Hepatic stellate cell (primary cell): ENCODE data around the gene HTRA1.
A peak's percentile ranks its signal among the peaks of the same experiment; 100 is the strongest.

Source experiments
- DNase-seq: peaks from one replicate; pipeline ENCODE4 v3.0.0; 2011; ENCODE audit warnings: low spot score

The HTRA1 gene

DNA sequence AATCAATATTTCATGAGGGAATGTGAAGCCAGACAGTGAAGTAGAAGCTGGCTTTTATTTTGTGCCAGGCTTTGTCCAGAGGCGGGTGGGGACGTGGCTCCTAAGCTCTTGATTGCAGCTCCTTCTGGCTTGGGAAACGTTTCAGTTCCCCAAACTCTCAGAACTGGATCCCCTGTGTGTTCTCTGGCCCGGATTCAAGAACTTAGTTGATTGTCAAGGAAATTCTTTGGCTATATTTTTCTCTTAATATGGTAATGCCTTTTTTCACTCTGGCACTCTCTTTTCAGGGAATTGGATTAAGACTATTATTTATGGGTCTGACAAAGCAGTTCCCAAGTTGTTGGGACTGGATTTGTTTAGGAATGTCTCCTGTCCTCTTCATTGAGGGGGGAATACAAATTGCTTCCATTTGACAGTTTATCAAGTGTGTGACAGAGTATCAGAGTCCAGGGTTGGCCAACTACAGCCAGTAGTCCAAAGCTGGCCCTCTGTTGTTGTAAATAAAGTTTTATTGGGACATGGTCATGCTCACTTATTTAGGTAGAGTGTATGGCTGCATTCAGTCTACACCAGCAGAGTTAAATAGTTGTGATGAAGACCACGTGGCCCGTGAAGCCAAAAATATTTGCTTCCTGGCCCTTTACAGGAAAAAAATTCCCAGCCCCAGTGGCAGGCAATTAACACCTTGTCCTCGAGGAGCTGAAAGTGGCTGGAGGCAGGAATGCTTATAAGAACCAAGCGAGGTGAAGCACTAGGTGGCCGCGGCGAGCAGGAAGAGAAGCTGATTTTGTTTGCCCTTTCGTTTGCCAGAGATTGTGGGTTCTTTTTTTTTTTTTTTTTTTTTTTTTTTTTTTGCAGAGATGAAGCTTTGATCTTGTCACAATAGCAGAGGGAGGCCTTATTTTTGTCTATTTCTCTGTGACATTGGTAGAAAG is 34.3 kb downstream of the HTRA1 start:
- no peak for DNase-seq

DNA sequence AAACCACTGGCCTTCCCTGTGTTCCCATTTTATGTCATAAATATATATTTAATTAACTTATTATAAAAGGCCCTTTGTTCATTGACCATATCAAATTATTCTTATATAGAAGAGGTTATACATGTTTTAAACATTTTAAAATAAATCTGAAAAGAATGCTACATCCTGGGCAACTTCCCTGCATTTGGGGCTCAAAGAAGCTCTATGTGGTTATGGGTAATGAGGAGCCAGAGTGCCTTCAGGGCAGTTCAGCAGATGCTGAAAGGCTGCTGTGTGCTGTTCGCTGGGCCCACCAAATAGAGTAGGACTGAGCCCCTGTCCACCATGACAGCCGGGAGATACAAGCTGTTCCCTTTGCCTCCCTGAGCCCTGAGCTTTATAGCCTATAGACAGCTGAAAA is 35.9 kb downstream of the HTRA1 start:
- DNase-seq = no peak

DNA sequence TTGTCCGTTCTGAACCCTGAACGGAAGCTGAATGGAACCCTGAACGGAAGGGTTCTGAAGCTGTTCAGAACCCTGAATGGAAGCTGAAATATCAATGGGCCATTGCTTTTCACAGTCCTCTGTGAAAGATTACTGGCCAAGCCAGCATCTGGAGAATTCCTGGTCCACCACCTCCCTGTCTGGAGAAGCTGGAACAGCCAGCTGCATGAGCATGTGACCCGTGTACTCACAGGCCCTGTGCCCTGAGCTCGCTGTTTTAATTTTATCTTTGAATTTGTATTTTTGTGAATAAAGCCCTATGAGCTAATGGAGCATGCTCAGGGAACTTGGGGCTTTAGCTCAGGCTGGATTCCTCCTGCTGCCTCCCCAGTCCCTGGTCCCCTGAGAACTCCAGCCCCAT is 37.2 kb downstream of the HTRA1 start:
- no peak for DNase-seq

DNA sequence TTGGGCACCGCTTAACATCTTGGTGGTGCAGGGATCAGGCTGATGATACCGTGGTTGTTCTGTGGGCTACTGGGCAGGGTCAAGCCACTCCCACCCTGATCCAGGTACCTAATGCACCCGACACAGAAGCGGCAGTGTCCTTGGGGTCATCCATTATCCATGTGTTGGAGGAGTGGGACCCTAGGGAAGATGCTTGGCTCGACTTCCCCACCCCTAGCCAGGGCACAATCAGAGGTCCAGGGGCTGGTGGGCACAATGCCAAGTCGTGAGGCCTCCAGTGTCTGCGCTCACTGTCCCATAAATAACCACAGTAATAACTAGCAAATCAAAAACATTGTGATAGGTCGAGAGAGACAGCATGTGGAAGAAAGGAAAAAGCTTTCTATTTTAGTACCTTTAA is 37.7 kb downstream of the HTRA1 start:
- no peak for DNase-seq

DNA sequence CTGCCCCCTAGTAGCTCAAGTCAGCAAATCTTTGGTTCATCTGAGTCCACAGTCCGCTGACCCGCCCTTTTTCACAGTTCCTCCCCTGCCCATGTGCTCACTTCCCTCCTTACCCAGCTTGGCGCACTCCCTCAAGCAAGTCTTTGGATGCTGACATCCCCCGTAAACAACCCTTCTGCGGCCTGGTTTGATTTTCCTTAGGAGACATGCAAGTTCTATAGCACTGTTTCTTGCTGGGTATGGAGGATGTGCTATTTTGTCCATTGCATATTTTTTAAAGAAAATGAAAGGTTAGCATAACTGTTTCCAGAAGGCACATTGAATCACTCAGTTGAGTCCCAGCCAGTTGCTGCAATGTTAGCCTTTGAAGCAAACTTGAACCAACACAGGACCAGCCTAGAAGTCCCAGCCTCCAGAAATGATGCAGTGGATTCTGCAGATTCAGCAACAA is 38.2 kb downstream of the HTRA1 start:
- DNase-seq = peak; percentile 32

DNA sequence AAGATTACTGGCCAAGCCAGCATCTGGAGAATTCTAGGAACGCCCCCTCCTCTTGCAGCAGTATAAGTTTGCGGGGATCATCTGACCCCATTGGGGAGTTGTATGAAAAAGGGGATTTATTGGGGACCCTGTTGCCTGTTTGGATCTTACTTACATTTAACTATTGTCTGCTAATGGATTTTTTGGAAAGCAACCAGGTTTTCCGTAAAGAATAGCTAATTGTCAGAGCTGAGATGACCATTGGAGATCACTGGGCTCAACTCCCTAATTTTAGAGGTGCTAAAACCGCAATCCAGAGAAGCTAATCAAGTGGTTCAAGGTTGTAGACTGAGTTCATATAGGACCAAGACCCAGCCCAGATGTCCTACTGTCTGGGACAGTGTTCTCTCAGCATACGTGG is 38.8 kb downstream of the HTRA1 start:
- no peak for DNase-seq

DNA sequence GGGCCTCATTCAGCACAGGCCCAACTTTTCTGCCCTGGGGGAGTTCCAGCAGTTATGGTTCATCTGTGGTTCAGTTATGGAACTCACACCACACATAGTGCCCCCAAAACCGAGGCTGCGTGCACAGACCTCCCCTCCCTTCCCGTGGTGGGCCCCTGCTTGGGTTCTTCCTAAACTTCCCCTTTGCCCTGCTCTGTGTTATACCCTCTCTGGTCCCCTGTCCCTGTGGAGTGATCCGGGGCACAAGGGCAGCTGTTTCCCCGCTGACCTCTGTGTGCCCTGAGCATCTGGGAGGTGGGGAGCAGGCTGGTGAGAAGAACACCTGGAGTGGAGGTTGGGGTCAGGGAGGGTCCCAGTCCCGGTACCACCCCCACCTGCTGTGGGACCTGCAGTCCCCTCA is 39.4 kb downstream of the HTRA1 start:
- DNase-seq = no peak

DNA sequence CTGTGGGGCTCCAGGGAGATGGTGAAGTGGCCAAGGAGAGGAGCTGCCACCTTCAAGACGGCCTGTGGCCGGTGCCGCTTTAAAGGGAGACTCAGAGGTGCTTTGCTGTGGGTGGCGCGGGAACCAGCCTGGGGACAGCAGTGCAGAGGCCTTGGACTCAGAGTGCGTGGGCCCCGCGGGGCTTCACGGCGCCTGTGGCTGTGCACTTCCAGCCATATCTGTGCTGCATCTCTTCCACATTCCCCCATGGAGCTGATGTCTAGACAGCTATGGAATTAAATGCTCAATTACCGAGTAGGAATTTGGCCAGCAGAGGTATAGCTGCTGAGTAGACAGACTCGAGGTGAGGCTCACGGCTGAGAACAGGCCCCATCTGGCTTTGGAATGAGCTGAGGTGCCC is 41.7 kb downstream of the HTRA1 start:
- DNase-seq = no peak

DNA sequence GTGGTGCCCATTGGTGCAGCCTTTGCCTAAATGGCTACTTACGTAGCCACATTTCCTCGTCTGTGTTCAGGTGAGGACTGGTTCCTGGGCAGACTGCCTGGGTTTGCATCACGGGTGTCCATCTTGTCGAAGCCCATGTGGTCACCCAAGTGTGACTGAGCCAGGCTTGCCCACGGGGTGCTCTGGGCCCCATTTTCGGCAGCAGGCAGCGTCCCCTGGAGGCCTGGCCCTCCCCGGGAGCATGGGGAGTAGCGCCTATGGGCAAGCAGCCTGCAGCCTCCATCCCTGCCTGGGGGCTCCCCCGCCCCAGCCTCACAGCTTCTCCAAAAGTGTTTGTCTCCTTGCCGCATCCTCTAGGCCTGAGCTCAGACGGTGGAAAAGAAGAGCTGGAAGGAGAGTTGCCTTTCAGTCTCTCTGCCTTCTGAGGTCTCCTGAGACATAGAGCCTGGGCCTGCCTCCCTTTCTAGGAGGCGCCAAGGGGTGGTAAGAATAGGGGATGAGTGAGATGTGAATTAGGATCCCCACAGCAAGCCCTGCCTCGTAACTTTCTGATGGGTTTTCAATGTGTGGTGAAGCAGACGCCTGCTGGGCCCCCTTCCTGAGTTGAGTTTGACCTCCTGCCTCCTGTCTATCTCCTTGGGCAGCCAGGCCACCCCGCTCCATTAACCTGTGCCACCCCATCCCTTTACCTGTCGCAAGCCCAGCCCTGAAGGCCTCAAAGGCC is 42.7 kb downstream of the HTRA1 start:
- DNase-seq = no peak

DNA sequence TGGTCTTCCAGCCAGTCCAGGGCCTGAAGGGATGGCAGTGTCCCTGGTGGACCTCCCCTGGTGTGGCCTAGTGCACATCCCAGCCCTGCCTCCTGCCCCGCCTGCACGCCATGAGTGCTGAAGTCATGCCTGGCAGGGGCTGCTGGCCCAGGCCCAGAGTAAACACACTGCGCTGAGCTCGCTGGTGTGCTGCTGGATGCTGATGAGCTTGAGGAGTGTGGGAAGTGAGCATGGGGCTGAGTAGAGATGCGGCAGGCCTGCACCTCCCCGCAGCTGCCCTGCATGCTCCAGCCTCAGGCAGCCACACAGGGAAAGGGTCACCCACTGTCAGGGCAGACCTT is 43.2 kb downstream of the HTRA1 start:
- peak; percentile 74 for DNase-seq

DNA sequence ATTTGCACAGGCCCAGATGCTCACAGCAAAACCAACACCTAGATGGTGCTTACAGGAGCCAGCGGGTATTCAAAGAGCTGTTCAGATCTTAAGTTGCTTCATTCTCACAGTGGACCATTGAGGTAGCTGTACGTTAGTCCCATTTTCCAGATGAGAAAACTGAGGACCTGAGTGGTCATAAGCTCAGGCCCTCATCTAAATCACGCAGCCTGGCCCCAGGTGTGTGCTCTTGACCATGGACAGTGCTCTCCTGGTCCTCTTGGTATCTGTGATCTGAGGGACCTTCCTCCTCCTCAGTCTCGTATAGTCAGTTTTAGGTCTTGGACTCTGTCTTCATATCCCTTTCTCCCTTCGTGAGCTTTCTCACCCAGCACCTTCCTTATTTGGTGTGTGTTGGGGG is 43.7 kb downstream of the HTRA1 start:
- no peak for DNase-seq

DNA sequence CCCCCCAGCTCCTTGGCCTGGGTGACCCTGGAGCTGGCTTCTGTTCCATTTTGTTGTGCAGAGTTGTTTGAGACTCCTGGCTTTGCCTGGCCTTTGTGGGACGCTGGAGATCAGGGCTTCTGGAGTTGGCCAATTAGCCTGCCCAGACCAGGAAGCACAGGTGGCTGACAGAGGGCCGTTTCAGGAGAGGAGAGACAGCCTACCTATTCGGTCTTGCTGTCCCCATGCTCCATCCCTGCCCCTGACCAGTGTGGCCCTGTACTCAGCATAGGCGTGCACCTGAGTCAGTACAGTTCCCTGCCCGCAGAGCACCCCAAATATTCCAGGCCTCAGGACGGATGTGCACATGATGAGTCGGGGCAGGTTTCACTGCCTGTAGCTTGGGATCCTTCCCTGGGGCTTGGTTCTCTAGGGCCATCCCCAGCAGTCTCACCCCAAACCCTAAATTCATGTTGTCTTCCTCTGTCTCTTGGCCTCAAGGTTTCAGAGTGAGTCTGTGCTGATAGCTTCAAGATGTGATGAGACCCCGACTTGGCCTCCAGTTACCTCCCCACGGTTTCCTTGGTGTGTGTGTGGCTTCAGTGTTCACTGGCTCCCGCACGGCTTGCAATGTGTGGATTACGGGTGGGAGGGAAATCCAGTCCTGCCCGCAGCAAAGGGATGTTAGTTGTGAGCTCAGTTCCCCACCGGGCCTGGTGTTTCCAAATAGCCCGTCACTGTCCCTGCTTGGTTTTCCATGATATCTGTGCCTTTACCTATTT is 44.7 kb downstream of the HTRA1 start:
- no peak for DNase-seq

DNA sequence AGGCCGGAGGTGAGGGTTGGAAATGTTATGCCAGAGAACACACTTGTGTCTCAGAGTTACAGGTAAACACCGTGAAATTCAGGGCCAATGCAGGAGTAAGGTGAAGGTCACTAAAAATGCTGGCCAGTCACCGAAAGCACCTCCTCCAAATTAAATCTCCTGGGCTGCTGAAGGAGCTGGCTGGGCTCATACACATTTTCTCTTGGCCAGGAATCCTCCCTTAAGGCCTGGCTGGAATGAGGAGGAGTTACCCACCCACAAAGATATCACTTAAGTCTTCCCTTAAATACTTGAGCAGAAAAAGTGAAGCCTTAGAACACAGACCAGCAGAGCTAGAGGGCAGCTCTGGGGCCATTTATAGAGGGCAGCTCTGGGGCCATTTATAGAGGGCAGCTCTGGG is 46.3 kb downstream of the HTRA1 start:
- DNase-seq = no peak

DNA sequence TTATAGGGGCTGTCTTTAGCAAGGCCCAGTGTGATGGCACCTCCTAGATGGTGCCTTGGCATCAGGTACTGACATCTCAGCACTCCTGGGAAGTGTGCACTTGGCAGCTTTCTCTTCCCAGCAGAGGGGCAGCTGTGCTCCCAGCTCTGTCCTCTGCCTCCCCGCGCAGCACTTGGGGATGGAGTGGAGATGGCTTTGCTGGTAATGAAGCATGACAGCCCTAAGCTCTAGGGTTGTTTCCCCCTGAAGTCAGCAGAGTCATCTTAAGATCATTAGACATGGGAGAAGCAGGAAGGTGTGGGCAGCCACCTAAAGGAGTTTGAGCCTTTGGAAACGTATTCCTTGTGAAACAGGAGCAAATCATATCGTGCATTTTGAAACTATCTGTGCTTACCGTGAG is 46.7 kb downstream of the HTRA1 start:
- DNase-seq = no peak

DNA sequence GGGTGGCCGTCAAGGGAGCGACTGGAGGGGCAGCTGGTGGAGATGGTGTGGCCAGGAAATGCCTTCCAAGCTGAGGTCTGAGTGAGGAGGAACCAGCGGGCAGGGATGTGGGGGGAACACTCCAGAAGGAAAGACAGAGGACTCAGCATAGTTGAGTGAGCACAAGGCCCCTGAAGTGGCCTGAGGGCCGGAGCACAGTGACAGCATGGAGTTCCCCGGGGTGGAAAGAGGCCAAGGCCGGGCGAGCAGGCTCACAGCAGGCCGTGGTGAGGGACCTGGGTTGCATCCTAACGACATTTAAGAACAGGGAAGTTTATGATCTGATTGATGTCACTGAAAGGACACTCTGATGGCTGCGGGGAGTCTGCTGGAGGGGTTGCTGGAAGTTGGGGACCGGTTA is 48.0 kb downstream of the HTRA1 start:
- DNase-seq = no peak

DNA sequence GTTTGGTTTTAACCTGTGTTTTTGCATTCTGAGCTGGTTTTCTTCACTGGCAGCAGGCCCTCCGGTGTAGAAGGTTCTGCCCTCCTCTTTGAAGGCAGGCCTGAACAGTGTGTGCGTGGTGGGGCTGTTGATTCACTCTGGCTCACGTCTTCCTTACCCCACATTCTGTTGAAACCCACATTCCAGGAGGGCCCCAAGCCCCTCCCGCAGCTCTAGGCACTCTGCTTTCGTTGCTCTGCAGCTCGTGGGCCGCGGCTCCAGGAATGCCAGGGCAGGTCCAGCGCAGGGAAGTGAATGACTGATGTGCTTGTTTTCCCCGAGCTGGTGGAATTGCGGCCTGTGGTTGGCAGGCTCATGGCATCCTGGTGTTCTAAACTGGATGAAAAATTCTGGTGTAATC is 49.0 kb downstream of the HTRA1 start:
- no peak for DNase-seq

DNA sequence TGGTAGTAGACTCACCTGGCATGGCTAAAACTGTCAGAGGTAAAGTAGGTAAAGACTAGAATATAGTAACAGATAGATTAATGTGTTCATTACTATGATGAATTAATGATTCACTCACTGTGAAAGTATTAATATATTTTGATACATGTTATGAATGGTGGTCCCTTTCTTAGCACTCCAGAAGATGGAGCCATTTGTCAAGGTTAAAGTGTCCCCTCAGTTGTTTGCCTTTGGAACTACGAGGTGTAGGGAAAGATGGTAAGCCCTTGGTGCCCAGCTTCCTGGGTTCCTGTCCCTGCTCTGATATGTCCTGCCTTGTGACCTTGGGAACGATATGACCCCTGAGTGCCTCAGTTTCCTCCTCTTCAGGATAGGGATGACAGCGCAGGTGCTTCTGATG is 49.4 kb downstream of the HTRA1 start:
- DNase-seq = no peak

DNA sequence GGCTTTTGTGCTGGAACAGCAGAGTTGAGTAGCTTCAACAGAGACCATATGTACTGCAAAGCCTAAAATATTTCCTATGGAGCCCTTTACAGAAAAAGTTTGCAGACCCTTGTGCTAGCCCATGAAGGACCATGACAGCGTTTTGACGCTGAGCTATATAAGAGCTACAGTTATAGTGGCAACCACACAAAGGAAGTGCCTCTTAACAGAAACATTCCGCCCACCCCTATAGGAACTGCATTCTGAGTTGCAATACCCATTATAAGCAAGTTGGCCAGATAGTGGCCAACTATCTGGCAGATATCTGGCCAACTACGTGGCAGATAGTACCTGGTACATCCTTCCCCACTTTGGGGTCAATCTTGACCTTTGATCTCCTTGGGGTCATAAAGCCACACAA is 51.7 kb downstream of the HTRA1 start:
- DNase-seq = no peak

DNA sequence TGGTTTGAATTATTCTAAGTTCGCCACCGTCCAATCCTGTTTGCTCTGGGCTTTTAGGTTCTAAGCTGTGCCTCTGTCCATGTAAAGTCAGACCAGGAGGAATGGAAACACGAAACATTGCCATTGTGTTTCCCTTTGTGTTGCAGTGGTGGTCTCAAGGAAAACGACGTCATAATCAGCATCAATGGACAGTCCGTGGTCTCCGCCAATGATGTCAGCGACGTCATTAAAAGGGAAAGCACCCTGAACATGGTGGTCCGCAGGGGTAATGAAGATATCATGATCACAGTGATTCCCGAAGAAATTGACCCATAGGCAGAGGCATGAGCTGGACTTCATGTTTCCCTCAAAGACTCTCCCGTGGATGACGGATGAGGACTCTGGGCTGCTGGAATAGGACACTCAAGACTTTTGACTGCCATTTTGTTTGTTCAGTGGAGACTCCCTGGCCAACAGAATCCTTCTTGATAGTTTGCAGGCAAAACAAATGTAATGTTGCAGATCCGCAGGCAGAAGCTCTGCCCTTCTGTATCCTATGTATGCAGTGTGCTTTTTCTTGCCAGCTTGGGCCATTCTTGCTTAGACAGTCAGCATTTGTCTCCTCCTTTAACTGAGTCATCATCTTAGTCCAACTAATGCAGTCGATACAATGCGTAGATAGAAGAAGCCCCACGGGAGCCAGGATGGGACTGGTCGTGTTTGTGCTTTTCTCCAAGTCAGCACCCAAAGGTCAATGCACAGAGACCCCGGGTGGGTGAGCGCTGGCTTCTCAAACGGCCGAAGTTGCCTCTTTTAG is 52.9 kb downstream of the HTRA1 start:
- no peak for DNase-seq

DNA sequence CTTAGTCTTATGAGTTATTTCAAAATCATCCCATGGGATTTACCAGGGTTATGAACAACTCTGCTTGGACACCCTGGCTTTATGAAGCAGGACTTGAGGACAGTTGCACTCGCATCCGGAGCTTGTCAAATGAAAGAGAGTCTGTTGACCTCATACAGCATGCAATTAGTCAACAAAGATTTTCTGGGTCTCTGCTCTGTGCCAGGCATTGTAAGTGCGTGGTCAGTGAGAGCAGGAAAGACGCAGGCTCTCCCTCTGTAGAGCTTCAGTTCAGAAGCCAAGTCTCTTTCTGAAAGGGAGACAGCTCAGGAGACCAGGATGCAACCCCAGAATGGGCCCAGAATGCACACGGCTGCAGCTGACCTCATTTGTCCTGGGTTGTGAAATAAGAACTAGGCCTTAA is 53.7 kb downstream of the HTRA1 start:
- no peak for DNase-seq

DNA sequence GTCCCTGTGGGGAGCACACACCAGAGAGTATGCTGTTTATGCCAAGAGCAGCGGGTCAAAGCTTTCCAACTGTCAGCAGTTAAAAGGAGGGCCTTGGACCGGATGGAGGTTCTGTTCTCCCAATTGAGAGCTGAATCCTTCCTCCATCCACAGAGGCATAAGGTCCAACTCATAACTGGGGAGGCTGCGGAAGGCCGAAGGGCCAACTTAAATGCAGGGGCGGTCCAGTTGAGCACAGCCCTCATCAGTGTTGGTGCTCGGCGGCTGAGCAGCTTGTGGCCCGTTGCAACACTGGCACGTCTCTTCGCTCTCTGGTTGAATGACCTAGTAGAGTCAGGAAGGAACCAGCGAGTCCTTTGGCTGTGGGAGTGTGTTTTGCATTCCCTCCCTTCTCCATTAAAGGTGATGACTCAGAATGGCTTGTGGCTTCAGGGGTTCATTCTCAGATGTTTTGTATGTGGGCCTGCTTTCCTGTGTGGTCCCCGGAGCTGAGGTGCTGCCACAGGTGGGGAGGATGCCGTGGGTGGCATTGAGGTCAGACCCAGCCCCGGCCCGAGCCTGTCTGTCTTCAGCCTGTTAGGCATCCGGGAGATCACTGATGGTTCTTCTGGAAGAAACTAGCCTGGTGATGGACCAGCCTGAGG is 54.4 kb downstream of the HTRA1 start:
- no peak for DNase-seq

DNA sequence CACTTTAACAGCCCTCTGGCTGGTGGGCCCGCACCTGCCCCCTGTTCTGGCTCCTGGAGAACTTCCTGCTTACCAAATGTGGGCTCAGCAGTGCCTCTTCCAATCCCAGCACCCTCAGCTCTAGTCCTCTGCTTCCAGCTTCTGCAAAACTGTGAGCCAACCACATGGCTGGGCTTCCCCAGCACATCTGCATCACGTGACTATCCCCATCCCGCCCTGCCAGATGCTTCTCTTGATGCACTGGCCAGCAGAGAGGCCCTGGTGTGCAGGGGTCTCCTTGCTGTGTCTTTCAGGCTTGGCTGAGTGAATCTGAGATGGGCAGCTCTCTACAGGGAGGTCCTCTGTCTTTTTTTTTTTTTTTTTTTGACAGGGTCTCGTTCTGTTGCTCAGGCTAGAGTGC is 55.4 kb downstream of the HTRA1 start:
- no peak for DNase-seq
